ENCODE data around the gene COPS9.

Gene COPS9

DNA sequence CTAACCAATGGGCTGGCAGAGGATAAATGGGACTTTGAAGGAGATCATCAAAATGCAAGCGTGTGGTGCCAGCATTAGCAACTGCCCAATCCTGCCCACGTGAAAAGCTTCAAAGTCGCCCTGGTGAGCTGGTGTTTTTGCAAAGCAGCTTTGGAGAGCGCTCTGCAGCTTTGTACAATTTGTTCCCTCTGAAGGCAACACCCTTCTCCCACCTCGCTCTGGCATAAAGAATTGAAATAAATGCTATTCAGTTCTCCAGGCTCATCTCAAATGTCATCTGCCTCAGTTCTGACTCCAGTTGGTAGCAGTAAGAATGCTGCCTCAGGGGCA lies 3.5 kb downstream of the COPS9 start:
- no peak for DNase-seq

DNA sequence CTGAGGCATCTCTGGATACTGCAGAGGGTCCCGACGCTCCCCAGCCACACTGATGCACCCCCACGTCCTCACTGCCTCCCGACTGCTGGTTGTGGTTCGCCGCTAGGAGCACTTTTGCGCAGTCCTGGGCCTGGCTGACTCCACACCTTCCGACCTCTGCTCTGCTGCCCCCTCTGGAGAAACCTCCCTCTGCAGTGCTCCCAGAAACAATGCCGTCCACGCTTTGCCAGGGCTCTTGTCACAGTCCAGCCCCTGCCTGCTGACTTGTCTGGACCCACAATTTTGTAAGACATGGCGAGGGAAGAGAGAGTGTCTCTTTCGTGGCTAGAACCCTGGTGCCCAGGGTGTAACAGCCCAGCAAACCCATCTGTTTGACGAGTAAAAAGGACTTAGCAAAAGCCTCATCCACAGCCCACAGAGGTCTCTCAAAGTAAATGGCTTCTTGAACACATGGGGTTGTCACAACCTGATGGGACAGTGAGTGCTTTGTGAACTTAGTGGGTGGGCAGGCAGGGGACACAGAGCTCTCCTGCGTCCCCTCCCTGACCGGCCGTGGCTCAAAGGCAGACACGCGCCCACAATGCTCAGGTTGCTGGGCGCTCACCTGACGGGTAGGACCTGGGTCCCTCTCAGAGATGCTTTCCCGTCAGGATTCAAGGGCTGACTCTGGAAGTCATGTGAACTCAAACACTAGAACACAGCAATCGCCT lies 4.0 kb downstream of the COPS9 start:
- DNase-seq, result peak in 1 of 2 experiments; percentile 19

DNA sequence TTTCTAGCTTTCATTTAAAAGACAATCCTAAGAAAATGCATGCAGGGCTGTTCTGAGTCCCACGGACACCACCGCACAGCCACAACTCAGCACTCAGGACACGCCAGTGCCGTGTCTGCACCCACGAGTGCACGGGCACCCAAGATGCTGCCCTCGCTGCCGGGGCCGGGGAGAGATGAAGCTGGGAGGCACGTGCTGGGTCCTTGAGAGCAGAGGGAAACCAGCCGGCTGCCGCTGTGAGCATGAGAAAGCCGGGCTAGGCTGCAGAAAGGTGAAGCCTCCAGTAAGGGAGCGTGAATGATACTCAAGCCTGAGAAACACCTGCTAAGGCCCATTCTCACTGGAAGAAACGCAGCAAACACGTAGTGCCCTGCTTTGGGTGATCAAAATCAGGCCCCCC lies 4.8 kb downstream of the COPS9 start:
- peak in 1 of 2 experiments; percentile 10 for DNase-seq

DNA sequence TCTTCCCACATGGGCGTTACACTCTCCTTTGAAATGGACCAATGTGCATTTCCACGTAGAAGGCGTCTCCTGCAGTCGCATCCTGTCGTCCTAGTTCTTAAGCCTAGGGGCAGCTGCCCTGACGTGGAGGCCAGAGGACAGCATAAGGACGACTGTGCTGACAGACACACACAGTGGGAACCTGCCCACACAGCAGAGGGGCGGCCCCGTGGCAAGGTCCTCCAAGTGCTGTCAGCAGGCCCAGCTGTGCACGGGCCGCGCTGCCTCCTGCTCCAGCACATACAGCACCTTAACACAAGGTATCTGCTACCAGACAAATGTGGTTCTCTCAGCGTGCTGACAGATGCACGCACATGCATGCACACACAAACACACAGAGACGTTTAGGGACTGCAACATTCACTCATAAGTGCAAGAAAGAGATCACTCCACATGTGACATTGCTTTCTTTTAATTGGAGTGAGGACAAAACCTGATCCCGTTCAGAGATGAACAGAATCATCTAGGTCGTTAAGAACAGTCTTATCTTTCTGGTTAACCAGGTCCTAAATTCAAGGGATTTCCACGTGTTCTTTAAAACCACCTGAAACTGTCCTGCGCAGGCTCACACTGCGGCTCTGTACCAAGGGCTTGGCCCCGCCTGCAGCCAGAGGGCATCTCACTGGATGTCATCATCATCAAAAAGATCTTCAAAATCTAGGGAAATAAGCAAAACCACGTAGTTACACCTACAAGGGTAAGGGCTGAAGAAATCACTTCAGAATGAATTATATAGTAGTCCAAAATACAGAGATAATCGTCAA lies 5.5 kb downstream of the COPS9 start:
- peak in 1 of 2 experiments; percentile 13 for DNase-seq

DNA sequence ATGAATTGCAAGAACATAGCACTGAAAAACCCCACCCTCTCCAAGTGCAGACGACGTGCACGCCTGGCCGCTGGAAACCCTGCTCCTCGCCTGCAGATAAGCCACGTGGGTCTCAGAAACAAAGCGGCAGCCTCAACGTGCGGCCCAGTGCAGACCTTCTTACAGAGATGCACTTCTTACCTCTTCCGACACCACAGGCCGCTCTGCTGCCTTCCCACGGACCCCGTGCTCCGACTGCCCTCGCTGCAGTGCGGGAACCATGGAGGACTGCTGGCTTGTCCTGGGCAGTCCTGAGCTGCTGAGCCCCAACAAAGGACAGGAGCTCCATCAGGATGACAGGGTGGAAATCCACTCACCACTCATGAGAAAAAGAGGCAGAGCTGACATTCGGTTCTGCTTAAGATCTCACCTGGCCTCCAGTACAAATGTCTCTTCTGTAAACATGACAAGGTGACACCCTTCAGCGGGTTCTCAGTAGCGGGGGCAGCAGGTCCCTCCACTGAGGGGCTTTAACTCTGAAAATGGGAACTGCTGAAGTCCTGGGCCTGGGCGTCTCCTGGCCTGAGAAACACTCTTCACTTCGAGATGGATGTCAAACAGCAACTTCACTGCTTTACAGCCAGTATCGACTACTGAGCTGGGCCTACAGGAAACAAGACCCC lies 6.2 kb downstream of the COPS9 start:
- DNase-seq, result peak in 1 of 2 experiments; percentile 10

DNA sequence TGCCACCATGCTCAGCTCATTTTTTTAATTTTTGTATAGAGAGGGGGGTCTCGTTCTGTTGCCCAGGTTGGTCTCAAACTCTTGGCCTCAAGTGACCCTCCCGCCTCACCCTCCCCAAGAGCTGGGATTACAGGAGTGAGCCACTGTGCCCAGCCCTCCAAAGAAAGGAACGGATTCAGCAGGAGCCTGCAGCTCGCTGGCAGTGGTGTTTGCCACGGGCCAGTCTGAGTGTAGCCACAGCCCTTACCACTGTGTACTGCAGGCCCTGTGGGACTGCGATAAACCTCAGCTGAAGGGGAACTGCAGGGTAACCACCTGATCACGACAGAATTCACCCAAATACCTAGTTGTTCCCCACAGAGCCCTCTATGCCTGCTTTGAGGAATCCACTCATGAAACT lies 6.8 kb downstream of the COPS9 start:
- peak in 1 of 2 experiments; percentile 7 for DNase-seq

DNA sequence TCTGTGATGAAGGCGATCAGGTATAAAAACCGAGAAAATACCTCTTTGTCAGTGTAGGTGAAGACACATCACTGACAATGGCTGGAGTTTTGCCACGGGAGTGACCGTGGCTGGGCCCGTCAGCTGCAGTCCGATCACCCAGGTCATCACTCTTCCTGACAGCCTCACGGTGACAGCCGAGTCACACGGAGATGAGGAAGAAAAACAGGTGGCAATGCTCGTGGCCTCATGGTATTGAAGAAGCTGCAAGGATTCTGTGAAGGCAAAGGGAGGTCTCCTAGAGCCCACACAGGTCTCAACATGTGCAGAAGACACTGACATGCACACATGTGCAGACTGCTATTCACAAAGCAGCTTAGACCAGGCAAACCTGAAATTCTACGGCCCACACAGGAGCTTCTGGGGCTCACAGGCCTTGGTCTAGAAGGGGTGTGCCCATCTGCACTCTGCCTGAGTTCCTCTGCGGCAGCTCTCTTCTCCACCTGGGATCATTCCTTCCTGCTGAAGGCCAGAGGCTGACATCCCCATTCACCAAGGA lies 7.4 kb downstream of the COPS9 start:
- peak in 1 of 2 experiments; percentile 6 for DNase-seq

DNA sequence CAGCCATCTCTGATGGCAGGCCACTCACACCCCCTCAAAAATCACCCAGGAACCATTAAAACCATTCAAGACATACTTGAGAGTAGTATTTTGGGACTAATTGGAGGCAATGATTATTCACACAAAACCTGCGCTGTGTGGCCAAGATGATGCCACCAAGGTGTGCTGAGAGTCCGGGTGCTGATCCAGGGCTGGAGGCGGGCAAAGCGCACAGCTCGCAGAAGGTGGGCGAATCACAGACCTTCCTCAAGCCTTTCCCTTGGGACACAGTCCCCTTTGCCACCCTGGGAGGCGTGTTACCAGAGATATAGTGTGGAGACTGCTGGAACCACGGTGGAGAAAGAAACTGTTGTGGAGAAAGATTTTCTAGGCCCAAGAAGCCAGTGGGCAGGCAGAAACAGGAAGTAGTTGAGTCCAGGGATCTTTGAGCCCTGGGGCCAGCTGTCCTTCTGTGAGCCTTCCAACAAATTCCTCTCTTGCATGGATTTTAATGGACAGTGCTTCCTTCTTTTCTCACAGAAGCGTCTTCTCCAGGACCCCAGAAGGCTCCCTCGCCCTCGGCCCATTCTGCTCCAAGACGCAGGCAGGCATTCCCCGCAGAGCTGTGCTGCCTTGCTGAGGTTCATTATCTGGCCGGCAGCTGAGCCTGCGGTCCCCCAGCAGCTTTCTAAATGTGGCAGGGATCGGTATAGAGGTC lies 8.0 kb downstream of the COPS9 start:
- DNase-seq, result peak; percentile 9 to 10

DNA sequence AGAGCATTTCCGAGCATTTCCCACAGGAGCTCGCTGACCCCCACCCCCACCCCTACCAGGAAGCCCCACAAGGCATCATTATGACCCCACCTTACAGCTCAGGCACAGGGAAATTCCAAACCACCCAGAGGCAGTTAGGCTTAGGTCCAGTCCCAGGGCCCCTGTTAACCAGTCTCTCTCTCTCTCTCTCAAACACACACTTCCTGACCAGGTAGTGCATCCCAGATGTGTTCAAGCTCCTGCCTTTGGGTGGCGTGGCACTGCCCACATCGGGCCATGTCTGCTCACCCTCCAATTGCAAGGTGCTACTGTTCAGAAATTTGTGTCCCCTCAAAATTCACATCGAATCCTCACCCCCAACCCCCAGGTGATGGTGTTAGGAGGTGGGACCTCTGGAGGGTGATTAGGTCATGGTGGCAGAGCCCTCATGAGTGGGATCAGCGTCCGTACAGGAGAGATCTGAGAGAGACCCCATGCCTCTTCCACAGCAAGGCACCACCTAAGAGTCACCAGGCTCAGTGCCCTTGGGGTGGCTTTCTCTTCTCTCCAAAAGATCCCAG lies 8.8 kb downstream of the COPS9 start:
- peak; percentile 8 to 12 for DNase-seq

DNA sequence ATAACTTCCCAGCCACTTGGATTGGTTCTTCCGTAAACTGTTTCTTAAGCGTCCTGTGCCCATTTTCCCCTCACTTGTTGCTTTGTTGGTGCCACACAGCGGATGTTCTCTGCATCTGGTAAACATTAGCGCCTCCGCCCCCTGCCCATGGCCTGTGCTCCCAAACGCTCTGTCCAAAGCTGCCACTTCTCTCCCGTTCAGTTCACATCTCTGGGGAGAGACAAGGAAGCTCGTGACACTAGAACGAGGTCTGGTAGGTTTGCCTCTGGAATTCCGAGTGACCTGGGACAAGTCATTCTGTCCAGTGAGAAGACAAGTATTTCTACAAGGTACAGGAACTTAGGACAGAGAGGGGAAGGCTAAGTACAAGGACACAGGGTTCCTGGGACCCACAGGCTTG lies 9.4 kb downstream of the COPS9 start:
- DNase-seq, result peak in 1 of 2 experiments; percentile 7

DNA sequence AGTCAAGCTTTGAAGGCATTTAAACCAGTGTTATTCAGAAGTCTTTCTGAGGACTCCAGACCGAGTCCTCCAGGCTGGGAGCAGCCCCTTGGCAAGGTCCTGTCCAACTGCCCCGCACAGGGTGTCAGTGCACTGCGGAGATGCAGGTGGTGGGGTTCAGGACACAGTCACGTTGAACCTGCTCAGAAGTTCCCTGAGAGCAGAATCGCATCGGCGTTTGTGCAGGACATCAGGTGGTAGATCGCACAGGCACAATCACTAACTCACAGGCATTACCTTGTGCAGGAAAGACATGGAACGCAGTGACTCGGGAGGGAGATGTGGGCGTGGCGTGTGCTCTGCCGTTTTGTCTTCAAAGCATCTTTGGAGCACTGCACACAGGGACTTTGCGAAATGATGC lies 10.4 kb downstream of the COPS9 start:
- DNase-seq, result peak in 1 of 2 experiments; percentile 11

DNA sequence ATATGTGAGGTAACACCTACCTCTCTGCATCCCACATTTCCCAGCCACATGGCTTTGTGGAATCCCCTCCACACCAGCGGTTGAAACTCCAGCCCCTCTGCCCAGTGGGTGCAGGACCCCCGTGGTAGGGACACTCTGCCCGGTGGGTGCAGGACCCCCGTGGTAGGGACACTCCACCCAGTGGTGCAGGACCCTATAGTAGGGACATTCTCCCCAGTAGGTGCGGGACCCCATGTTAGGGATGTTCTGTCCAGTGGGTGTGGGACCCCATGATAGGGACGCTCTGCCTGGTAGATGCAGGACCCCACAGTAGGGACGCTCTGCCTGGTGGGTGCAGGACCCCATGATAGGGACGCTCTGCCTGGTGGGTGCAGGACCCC lies 11.5 kb downstream of the COPS9 start:
- DNase-seq, result no peak

DNA sequence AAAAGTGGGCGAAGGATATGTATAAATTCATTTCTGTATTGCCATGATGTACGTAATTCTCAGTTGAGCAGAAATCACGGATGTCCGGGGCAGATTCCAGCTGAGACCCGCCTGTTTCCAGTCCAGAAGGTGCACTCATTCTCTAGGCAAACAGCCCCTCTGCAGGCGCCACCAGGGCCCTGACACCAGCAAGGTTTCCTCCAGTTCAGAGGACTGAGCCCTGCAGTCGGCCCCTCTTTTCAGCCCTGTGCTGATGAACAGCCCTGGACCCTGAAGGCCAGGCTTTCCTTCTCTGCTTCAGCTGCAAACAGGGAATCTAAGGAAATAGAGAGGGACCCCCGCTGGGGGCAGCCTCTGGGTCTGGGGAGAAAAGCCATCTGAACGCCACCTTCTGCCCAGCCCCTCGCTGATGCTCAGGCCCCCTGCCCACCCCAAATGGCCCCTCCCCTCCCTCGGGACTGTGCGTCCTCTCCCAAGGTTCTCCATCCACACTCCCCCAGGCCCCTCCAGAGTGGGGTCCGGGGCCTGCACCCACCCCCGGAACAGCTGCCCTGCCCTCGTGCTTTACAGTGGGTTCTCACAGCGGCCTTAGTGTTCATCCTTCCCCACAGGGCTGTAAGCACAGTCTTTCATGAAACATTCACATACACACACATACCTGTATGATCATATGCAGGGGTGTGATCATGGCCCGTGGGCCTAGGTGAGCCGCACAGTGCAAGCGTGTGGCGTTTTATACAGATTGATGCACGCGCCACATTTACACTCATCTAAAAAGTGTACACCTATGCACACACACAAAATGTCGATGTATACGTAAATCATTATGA lies 12.1 kb downstream of the COPS9 start:
- DNase-seq, result no peak

DNA sequence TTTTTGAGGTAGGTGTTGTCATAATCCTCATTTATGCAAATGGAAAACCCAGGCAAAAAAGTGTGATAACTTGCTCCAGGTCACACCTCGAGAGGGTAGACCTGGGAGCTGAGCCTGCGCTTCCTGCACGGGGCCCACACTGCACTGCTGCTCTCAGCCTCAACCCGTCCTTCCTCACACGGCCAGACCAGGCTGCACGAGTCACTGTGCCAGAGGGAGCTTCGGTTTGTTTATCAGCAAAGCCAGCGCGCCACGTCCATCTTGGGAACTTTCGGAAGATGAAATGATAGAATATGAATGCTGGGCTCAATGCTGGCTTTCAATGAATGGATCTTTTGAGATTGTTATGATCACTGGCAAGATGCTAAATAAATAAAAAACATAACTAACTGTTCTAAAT lies 14.4 kb downstream of the COPS9 start:
- DNase-seq, result peak in 1 of 2 experiments; percentile 14

DNA sequence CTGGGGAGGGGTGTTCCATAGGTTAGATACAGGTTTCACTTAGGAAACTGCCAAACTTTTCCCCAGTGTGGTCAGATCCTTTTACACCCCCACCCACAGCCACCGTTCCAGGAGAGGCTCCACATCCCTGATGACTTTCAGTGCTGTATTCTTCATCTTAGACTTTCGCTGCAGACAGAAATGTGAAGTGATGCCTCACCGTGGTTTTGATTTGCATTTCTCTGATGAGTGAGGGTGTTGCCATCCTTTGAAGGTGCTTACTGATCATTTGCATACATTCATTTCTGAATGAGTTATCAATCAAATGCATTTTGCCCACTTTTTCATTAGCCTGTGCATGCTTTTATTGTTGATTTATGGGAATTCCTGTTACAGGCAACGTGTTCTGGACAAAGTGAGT lies 14.9 kb downstream of the COPS9 start:
- DNase-seq, result peak in 1 of 2 experiments; percentile 34

DNA sequence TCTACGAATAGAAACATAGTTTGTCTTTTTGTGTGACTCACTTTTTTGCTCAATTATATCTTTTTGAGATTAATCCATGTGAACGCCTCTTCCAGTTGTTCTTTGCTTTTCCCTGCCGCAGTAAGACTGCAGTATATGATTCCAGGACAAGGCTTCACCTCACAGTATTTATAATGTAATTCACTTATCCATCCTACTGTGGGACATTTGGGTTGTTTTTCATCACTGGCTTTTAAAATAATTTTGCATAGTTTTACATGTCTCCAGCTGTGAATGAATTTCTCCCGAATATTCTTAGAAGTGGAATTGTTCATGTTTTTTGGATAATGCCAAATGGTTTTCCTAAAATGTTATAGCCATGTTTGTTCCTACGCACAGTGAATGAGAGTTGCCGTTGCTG lies 21.9 kb downstream of the COPS9 start:
- DNase-seq, result no peak

DNA sequence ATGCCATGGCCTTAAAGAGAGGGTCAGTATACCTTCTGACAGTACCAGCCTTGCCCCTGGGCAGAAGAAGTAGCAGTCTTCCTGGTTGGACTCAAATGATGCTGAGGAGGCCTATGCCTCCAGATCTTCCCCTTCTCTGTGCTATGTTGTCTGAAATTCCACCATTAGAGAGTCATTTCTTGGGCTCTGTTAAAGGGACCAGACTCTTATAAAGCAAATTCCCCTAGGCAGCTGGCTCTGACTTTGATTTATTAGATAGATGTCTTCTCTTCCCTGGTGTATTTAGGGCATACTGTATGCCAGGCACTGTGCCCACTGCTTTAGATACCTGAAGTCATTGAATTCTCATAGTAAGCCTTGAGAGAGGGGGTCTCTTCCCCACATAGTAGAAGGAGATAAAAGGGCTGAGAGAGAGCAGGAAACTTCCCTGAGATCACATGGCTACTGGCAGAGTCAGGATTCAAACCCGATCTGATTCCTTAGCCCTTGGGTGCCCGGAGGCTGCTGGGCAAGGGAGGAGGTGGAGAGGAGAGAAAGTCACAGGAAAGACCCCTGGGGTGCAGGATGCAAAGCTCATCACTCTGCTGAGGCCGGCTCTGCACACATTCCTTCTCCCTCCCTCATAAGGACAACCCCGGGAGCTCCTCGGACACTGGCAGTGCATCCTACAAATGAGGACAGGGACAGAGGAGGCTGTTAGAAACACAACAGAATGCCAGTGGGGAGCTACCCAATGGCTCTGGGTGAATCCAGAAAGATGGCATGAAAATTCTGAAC lies 23.0 kb downstream of the COPS9 start:
- no peak for DNase-seq

DNA sequence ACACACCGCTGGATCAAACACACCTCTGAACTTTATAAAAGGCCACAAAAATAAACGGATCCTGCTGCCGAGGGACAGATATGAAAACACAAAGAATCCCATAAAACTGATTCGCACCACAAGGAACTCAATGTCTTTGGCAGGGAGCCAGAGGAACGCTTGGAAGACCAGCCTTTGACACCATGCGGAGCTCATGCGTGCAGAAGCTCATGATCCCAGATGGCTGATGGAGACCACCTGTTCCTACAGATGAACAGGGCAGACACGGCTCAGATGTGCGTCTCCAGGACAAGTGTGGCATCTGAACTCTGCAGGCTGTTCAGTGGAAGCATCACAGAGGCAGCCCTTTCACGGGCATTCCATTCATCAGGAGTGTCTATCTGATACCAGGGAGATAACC lies 24.9 kb downstream of the COPS9 start:
- DNase-seq, result no peak

DNA sequence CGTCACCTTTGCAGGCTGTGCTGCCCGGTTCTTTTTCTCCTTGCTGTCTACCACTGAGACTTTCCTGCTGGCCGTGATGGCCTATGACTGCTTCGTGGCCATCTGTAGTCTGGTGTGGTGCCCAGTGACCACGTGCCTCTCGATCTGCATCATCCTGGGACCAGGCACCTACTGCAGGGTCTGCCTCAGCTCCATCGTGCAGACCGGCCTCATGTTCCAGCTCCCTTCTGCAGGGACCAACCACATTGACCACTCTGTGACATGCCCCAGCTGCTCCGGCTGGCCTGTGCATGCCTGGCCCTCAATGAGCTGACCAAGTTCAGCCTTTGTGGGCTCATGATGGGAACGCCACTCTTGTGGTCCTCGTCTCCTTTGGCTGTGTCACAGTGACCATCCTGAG lies 26.7 kb downstream of the COPS9 start:
- no peak for DNase-seq

DNA sequence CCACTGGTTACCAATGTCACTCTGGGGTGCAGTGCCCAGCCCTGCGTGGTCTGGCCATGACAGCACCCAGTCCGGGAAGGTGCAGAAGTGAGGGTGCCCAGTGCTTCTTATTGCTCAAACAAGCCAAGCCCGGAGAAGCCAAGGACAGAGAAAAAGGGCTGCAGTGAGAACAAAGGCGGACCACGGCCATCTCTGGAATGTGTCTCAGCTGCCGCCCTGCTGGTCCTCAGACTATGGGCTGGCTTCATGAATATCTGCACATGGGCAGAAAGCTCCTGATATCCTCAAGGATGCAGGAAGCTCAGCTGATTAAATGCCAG lies 28.7 kb downstream of the COPS9 start:
- no peak for DNase-seq
